Stimulated activated CD8-positive, alpha-beta memory T cell treated with anti-CD3 and anti-CD28 coated beads, Interleukin-15, amount 100 ng/mL, for 1 hour (primary cell): ENCODE results near the gene QTRT2.

Experiments
- DNase-seq: peaks from one replicate; pipeline ENCODE4 v3.0.0-alpha.2; 2020; ENCODE audit warnings: low read depth

The QTRT2 gene

DNA sequence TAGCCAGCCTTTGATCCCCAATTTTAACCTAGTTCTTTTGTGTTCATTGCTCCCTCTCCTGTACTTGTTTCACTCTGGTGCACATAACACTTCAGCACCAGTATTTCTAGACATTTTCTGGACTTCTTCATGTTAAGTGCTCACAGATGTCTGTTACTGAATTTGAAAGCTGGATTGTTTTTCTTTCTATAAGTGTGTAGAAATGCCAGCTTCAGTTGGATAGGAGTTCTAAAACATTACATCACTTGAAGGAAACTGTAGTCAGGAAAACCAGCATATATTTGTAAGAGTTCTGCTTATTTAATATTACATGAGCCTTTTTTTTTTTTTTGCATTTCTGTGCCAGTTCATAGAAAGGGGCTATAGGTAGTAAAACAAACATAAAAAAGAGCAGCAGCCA, 21.6 kb downstream of the QTRT2 start:
- DNase-seq, result no peak

DNA sequence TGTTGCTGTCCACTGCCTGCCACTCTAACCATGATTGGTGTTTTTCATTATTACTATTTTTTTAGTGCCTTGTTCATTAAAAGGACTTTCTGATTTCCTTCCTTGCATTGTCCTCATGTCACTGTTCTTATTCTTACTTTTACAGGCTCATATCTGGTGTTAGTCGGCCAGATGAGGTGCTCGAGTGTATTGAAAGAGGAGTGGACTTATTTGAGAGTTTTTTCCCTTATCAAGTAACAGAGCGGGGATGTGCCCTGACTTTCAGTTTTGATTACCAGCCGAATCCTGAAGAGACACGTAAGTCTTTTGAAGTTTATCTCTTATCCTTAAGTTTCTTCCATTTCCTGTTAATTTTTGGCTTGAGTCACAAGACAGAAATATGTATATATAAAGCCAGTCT, 23.2 kb downstream of the QTRT2 start:
- DNase-seq, result no peak

DNA sequence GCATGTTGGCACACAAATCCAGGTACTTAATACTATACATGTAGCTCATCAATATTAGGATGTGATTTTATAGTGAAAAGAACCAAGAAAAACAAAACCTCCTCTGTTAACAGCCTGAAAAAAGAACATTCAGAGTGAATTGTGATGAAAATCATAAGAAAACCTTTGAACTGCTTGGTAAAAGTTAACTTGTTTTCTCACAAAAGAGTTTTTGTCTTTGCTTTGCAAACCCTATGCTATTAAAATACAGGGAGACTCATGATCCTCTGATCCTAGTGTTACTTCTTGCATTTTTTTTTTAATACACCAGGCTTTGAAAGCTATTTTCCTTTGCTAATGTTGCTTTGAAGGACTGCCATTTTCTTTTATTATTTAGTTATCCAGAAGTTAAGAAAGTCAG, 23.7 kb downstream of the QTRT2 start:
- no peak for DNase-seq

DNA sequence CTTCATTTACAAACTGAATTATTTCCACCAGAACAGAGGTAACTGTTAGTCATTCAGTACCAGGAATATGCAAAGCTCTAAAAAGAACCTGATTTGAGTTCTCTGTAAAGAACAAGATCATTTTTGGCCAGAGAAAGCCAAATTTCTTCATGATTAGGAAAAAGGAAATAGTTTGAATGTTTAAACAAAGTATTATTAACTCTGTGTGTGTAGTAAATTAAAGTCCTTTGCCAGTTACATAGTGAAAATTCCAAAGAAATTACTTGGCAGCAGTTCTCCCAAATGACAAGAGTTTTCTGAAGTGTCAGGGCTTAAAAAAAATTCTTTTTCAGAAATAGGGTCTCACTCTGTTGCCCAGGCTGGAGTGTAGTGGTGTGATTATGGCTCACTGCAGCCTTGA, 24.5 kb downstream of the QTRT2 start:
- DNase-seq, result no peak

DNA sequence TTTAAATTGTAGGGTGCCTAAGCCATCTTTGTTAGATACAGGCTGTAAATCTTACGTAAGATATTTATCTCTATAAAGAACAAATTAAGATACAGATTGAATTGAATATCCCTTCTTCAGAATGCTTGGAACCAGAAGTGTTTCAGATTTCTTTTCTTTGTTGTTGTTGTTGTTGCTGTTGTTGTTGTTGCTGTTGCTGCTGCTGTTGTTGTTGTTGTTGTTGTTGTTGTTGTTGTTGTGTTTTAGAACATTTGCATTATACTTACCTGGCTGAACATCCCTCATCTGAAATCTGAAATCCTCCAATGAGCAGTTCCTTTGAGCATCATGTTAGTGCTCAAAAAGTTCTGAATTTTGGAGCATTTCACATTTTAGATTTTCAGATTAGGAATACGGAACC, 26.6 kb downstream of the QTRT2 start:
- no peak for DNase-seq

DNA sequence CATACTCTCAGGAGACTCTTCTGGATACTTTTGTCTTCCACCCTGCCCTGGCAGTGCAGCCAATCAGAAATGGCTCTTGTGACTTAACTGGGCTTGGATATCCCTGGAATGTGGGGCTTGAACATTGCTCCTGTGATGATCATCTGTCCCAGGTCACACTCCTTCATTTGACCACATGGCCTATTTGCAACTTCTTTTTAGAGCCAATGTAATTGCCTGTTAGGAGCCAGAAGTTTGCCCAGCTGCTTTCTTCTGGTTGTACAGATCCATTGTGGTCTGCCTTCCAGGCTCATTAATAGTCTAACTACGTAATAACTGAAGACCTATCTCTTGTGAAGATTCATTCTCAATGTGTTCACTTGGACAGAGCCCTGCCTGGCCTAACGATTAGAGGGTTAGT, 29.8 kb downstream of the QTRT2 start:
- no peak for DNase-seq

DNA sequence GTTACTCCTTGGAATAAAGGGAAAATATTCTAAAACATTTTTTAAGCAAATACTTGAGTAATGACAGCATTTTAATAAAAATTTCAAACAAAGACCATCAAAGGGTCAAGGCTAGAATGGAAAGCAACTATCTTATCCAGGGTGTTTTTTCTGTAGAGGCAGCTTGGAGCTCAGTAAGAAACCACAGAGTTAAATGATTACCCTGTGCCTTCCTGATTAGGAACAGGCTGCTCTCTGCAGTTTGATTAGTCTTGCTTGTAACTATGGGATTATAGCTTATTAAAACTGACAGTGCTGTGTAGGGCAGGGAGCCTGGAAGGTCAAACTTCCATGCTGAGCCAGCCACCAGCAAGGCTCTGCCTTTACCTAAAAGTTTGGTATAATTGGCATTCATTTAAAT, 33.1 kb downstream of the QTRT2 start:
- DNase-seq, result no peak

DNA sequence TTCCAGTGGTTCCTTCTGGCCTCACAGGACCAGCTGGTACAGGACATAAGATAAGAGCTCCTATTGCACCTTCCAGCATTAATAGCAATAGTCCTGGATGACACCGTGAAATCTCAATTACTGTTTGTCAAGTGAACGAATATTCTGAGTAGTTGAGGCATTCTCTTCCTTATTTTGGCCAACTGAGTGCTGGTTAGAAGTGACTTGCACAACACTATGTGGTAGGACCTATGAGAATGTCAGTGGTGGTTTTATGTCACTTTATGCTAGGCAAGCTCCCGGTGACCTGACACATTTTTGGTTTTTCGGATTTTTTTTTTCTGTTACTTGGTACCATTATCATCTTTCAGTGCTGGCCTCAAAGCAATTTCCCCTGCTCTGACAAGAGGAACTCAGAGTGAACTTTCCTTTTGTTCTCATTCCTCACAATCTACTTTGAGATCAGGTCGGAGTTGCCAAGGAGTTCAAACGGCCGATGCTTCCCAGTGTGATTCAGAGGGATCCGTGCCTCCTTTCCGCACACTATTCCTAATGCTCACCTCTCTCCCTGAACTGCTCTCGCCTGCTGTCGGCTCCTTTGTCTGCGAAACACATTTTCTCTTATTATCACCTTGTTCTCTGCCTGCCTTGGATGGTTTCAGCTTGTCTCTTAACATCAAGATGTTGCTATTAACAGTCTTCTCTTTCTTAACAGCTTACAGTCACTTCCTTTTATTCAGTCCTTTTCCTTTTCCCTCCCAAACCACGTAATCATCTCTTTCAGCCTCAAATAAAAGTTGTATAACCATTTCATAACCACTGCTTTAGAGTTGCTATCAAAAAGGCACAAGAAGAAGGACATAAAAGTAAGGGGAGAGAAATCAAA, 35.8 kb downstream of the QTRT2 start:
- no peak for DNase-seq

DNA sequence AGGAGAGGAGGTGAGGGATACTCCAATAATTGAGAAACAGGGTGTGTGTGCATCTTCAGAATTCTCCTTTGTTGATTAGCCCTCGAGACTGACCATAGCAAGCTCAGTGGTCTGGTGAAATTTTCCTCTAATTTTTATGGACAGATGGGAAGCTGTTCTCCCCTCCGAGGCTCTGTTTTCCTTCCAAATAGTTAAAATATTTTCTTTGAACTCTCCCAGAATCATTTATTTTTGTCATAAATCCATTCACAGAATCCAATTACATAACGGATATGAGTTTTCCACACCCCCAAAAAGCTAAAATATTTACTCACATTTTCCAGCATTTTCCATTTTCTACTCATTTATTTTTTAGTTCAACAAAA, 36.5 kb downstream of the QTRT2 start:
- DNase-seq, result no peak

DNA sequence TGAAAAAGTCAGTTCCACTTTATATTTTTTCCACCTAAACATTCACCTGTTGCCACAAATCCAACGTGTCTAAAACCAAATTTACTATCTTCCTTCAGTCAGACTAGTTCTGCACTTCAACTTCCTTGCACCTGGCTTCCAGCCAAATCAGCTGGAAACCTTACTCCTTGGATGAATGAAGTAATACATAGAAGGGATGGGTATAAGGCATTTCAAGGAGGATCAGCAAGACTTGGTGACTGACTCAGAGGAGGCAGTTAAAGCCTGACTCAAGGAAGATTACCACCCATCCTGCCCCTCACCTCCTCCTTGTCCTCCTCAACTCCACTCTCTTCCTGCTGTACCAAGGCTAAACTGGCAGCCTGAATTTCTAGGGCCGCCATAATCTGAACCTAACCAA, 37.1 kb downstream of the QTRT2 start:
- DNase-seq, result no peak

DNA sequence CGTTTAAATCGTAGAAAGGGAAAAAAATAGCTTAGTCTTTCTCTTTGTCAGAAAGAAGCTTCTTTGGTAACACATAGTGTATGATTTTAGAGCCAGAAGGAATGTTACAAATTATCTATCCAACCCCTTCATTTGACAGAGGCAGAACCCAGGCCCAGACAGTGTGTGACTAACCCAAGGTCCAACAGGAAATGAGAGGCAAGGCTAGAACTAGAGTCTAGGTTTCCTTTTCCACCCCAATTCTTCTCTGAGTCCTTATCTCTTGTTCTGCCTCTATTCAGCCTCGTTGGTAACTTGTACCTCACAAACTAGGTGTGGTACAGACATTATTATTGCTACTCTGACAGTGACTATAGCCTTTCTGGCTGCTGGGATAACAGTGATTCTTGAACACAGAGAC, 39.3 kb downstream of the QTRT2 start:
- no peak for DNase-seq

DNA sequence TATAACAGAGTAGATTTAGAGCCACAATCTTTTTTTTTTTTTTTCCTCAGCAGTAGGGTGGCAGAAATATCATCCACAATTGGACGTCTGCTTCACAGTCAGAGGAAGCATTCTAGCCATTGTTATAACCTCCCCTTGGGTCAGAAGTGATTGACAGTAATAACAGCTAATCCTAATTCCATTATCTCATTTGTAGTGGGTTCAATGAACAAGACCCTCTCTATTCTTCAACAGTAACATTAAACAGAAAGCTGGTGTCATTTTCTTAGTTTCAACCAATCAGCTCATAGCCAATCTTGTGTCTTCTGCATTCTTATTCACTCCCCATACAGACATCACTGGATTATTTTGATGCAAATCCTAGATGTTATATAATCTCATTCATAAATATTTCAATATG, 44.6 kb downstream of the QTRT2 start:
- DNase-seq, result no peak

DNA sequence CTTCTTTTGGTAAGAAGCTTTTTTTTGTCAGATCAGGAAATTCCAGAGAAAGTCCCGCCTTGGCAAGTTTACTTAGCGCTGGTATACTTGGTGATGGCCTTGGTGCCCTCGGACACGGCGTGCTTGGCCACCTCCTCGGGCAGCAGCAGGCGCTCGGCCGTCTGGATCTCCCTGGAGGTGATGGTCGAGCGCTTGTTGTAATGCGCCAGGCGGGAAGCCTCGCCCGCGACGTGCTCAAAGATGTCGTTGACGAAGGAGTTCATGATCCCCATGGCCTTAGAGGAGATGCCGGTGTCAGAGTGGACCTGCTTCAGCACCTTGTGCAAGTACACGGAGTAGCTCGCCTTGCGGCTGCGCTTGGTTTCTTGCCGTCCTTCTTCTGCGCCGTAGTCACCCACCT, 46.6 kb downstream of the QTRT2 start:
- DNase-seq, result no peak

DNA sequence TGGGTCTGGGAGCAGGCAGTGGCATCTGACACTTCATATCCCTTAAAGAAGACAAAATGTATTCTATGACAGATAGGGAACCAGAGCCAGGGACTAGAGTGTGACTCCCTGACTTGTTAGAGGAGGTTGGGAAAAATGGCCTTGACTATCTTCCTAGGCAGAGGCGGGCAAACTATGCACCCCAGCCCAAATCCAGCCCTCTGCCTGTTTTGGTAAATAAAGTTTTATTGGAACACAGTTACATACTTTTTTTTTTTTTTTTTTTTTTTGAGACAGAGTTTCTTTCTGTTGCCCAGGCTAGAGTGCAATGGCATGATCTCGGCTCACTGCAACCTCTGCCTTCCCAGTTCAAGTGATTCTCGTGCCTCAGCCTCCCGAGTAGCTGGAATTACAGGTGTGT, 47.3 kb downstream of the QTRT2 start:
- DNase-seq, result no peak

DNA sequence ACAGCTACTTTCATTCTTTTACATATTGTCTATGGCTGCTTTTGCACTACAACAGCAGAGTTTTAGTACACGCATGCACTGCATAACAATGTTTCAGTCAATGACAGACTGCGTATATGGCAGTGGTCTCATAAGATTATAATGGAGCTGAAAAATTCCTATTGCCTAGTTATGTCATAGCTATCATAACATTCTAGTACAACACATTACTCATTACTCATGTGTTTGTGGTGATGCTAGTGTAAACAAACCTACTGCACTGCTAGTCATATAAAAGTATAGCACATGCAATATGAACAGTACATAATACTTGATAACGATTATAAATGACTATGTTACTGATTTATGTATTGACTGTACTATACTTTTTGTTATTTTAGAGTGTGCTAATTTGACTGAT, 47.9 kb downstream of the QTRT2 start:
- no peak for DNase-seq

DNA sequence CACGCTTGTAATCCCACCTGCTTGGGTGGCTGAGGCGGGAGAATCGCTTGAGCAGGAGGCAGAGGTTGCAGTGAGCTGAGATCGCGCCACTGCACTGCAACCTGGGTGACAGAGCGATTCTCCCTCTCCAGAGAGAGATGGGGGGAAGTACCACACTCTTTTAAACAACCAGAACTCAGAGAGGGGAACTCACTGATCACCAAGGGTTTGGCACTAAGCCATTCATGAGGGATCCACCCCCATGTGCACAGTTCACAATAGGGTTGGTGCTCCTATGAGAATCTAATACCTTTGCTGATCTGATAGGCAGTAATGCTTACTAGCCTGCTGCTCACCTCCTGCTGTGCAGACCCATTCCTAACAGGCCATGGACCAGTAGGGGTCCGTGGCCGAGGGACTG, 51.6 kb downstream of the QTRT2 start:
- DNase-seq, result no peak

DNA sequence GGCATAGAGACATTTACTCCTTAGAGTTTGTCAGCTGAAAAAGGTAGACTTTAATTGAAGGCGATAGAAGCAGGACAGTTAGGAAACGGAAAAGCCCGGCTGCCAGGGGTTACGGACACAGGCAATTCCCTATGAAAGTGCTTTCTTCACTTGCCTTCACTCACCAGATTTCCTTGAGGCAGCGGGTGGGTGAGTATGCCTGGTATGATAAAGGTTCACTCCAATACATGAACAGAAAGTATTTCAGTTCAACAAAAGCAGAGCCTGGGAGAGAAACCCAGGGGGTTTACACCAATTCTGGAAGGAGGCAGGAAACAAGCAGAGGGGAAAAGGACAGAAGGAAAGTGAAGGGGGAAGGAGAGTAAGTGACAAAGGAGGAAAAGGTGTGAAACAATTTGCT, 53.9 kb downstream of the QTRT2 start:
- DNase-seq, result no peak

DNA sequence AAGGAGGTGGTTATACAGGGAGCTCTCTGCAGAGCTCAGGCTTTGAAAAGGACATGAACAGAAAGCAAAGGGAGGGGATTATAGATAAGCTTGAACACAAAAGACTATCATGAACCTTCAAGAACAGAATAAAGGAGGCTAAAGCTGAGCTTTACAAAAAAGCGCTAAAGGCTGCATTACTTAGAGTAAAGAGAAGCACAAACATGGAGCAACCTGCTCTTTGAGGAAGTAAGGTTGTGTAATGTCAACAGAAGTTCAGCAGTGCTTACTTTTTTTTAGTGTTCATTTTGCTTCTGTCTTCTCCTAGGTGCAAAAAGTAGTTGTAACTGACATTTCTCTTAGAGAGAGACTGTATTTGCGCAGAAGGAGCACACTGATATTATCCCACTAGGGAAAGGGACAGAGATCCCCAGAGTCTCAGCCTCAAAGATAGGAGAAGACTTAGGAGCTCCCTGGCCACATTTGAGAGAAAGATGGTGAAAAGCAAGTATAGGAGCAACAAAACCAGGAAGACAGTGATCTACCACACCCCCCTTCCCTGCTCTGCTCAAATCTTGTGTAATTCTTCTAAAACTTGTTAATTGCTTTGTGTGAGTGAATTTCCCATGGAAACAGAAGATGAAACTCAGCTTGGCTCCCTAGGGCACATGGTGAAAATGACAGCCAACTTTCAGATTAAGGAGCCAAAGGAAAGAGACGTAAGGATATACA, 54.7 kb downstream of the QTRT2 start:
- DNase-seq, result no peak

DNA sequence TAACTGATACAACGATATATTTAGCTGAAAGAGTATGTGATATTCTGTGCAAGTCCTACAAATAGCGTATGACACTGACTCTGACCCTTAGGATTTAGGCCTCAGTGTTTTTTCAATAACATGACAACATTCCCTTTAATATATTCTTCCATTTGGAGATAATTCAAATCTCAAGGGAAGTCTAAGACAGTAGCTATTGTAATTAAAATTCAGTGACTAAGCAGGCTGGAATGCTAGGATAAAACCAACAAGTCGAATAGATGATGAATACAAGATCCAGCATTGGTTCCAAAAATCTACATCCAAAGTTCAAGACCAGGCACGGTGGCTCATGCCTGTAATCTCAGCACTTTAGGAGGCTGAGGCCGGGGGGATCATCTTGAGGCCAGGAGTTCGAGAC, 56.2 kb downstream of the QTRT2 start:
- no peak for DNase-seq

DNA sequence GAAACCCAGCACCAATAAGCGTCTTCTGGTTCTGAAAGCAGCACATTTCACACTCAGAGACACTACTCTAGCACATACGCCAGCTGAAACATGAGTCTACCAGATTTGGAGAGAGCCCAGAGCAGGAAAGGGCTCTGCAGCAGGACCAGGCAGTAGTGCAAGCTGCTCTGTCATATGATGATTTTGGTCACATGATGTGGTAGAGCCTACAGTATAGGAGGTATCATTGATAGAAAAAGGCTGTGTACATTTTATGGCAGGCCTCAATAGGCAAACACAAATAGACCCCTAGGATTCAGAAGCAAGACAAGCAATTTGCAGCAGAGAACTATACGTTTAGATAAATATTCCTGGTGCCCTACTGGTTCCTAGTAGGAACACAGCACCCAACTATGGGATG, 58.2 kb downstream of the QTRT2 start:
- DNase-seq, result no peak

DNA sequence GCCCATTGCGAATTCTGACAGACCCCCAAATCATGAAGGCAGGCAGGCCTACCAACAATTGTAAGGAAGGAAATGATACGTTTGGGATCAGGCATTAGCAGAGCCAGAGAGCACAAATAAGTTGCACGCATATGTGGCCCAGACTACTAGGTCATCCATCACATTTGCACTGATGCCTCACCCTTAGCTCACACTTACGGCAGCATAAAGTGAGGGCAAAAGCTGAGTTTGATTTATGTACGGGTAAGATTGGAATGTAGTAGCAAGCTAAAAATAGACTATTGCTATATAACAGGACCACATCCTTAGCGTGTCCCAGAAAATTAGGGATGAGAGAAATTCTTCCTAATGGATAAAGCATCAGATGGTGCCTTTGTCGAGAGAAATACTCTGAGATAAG, 58.6 kb downstream of the QTRT2 start:
- no peak for DNase-seq

DNA sequence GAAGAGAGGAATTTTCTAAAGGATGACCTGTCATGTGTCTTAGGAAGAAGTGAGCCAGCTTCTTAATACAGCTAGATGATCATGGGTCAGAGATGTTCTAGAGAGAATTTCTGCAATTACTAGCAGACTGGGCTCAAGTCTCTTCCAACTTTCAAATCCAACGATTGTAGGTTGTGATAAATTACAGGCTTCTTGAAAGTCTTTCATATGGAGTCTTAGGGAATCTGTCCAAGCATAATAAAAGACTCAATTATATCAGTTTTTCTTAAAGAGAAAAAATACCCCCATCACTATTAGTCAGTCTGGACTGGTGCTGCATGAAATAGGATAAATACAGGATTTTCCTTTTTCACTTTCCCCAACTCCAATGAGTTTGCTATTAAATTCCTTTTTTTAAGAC, 63.2 kb downstream of the QTRT2 start:
- no peak for DNase-seq

DNA sequence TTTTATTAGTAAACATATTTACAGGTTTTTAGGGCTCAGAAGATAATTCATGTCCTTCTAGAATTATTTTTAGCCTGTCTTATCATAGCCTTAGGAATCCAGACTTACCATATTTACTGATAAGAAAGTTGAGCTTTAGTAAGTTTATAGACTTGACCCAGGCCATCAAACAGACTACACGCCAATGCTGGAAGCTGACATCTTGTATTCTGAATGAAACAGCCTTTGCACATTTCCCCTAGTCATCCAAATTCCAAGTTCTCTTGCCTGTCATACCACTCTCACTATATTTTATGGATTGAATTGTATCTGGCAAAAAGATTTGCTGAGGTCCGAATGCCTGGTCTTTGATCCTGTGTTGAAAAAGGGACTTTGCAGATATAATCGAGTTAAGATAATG, 63.7 kb downstream of the QTRT2 start:
- no peak for DNase-seq
